ENCODE measurements around the gene ZBTB37.
A peak's percentile ranks its signal among the peaks of the same experiment; 100 is the strongest.
"Not testable (repeated sequence)": the region's sequence is repeated elsewhere in the genome, so short reads cannot be mapped to it uniquely, and the experiment has no call there.

The ZBTB37 gene

DNA sequence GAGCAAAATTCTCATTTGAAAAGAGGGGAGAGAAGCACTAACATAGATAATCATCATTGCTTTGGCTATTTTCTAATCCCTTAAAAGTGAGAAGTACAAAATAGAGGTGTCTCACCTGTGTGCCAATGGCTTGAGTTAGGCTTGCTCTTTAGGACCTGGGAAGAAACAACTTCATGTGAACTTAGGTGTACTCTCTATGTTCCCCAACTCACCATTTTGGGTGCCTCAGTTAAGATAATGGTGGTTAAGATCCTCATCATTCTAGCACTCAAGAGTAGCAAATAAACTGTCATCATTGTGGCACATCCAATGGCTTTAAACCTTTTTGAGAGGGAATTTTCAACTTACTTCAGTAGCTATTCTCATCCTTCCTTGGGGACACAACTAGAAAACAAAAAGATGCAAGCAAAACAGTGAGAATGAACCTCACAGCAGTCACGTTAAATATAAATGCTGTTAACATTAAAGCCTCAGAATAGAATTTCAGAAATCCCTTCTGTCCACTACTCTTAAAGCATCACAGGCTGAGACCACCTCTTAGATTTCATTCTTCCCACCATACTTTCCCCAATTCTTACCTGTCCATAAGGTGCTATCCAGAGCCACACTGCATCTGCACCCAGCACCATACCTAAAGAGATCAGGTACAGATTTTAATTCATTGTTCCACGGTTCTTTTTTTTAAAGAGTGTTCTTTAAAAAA is 1.6 kb upstream of the ZBTB37 start:
- DNase-seq = no peak

DNA sequence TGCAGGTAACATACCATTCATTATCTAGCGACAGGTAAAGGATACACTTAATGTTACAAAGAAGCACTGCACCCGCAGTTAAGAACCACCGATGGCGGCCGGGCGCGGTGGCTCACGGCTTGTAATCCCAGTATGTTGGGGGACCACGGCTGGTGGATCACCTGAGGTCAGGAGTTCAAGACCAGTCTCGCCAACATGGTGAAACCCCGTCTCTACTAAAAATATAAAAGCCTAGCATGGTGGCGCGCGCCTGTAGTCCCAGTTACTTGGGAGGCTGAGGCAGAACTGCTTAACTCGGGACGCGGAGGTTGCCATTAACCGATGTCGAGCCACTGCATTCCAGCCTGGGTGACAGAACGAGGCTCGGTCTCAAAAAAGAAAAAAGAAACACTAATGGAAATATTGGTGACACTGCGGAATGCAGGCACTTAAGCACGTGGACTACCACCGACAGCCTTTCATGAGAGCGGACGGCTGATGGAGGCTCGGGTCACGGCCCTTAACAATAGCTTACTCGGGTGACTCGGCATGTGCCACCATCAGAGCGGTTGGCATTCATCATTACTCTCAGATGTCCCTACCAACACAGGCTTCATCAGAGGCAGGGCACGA is 933 bp upstream of the ZBTB37 start:
- DNase-seq = no peak

DNA sequence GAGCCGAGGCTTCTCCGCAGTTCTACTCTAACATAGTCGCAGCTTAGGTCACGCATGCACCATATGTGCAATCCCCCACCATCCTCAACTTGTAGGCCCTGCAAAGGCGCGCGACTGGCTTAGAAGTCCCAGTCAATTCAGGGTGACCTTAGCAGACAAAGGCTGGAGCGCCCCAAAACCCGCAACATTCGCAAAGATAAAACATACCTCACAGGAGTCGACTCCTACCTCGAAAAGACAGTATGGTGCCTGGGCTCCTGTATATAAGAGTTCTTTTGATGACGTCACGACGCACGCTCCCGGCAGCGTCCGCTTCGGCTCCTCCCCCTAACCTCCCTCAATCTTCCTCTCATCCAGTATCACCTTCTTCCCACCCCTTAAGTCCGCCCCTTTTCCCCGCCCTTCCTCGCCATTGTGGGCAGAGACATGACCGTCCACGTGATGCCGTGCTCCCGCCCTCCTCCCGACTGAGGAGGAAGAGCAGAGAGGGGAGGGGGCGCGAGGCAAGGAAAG is 371 bp upstream of the ZBTB37 start, which contains the start of gene GAS5:
GAS5 (minus strand) TSS at position 237 of the 513 bp plus-strand sequence.
- peak; percentile 100 for DNase-seq

DNA sequence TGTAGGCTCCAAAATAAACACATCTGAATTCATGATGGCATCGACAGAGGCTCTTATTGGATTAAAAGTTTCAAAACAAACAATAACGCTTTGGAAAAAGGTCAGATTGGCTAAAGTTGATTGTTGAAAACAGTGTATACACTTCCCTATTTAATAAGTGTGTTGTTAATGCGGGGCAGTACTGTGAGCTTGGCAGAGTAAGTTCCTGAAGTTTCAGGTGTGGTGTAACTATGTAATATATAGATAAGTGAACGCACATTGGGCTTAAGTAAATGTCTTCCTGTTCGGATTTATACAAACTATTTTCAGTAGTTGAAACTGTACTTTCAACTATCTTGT is 810 bp downstream of the ZBTB37 start:
- DNase-seq = no peak

DNA sequence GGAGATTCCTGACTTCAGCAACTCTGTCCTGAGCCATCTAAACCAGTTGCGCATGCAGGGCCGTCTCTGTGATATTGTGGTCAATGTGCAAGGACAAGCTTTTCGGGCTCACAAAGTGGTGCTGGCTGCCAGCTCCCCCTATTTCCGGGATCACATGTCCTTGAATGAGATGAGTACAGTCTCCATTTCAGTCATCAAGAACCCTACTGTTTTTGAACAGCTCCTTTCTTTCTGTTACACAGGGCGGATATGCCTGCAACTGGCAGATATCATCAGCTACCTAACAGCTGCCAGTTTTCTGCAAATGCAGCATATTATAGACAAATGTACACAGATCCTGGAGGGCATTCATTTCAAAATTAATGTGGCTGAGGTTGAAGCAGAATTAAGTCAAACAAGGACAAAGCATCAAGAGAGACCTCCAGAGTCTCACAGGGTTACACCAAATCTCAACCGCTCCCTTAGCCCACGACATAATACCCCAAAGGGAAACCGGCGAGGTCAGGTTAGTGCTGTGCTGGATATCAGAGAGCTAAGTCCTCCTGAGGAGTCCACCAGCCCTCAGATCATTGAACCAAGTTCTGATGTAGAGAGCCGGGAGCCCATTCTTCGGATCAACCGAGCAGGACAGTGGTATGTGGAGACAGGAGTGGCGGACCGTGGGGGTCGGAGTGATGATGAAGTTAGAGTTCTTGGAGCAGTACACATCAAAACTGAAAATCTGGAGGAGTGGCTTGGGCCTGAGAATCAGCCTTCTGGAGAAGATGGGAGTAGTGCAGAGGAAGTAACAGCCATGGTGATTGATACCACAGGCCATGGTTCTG is 2.3 kb downstream of the ZBTB37 start:
- no peak for DNase-seq

DNA sequence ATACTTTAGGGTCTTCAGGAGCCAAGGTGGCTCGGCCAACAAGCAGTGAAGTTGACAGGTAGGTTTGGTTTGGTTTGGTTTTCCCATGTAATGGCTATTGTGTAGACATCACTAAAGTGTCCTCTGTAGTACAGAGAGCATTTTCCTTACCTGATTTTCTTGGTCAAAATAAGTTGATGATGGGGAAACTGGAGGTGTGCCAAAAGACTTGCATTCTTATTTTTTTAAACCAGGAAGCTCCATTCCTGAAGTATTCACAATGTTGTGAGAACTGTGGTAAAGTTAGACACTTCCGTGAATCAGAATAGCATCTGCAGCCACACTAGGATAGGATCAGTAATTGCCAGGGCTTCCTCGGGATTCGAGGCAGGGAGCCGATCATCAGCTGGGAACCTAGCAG is 2.9 kb downstream of the ZBTB37 start:
- no peak for DNase-seq

DNA sequence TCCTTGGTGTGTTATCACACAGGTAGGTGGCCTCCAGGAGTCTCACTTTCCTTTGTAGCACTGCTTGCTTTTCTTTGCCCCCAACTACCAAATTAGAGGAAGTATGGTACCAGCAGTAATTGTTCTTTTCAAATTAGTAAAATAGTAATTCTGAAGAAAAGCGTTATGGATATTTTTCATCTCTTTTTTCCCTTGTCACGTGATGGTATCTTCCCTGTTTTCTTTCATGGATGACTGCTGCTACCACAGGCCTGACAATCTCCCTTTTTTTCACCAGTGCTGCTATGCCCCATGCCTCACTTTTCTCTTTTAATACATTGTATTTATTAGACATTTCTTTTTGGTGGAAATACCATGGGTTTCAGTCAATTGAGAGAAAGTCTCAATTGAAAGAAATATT is 3.3 kb downstream of the ZBTB37 start:
- no peak for DNase-seq

DNA sequence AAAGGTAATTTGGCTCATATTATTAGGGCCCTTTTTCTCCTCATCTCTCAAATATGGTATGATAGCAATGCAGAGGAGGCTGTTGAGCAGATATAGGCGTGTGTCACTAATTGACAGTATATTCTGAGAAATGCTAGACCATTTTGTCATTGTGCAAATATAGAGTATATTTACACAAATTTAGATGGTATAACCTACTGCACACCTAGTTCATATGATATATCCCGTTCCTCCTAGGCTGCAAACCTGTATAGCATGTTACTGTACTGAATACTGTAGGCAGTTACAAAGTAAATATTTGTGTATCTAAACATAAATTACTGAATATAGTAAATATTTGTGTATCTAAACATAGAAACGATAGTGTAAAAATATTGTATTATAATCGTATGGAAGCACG is 8.6 kb downstream of the ZBTB37 start:
- DNase-seq = no peak

DNA sequence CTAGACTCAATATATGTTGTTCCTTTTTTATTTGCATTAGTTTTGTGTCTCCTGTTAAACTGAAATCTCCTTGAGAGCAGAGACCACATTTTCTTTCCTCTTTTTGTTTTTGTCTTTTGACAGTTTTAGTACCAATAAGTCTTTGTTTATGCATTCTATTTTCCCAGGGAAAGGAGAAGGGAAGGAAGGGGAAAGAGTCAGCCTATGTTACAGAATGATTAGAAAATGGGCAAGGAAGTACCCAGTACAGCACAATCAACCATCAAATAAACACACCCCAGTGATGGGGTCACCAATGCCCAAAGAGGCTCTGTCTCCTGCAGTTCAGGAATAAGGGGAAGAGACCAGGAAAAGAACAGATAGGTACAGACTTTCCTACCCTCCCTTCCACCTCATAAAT is 10.1 kb downstream of the ZBTB37 start:
- DNase-seq = no peak

DNA sequence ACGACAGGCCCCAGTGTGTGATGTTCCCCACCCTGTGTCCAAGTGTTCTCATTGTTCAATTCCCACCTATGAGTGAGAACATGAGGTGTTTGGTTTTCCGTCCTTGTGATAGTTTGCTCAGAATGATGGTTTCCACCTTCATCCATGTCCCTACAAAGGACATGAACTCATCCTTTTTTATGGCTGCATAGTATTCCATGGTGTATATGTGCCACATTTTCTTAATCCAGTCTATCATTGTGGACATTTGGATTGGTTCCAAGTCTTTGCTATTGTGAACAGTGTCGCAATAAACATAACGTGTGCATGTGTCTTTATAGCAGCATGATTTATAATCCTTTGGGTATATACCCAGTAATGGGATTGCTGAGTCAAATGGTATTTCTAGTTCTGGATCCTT is 12.9 kb downstream of the ZBTB37 start:
- not testable (repeated sequence) for DNase-seq

DNA sequence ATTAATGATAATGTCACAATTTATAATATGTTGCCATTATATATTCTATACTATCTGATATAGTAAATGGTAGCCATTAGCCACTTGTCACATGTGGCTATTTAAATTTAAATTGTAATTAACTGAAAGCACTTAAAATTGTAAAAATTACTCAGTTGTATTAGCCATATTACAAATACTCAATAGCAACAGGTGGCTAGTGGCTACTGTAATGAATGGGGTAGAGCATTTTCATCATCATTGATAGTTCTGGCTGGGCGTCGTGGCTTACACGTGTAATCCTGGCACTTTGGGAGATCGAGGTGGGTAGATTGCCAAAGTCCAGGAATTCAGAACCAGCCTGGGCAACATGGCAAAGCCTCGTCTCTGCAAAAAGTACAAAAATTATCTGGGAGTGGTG is 16.5 kb downstream of the ZBTB37 start:
- no peak for DNase-seq

DNA sequence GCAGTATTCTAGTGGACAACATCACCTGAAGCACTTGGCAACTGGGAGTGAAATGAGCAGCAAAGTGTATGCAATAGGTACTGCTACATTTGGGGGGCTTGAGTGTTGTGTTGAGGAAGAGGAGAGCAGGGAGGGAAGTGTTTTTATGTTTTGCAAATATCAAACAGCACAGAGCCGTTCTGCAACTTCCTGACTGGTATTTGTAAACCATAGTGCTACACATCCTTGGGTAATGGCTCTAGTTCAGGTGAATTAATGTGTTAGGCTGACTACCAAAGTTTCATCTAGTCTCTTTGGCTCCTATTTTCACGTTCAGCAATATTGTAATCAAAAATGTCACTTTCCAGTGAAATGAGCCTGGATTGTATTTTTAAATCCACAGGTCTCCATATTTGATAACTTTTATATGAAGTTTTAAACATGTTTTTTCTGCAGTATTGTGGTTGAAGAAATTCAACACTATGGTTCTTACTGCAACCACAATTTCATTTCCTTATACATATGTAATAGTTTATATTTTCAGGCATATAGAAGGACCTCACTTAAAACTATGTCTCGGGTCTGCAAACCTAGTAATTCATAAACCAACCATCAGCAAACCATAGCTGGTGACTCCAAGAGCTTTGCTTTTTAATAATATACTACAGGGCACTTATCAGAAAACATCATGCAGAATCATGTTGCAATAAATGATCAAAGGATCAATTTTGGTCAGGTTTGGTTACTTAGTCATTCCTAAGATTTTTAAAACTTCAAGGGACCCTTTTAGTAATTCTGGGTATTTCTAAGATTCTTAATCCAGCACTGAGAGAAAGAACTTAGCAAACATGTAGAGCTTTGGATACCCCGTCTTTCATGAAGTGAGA is 18.8 kb downstream of the ZBTB37 start:
- no peak for DNase-seq

DNA sequence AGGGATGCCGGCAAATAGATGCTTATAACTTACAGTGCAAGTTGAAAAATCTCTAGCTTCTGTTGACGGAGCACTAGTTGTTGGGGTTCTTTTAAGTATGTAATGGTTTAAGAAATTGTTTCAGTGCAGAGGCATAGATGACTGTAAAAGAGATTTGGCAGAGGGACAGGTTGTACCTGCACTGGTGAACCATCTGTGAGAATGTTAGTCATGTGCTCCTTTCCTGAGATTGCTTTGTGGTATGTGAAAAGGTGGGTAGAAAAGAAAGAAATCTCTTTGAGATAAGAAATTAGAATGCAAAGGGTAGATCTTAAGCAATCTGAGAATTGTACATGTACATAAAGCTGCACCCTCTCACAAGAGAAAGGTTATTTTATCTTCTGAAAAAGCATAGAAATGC is 19.4 kb downstream of the ZBTB37 start:
- DNase-seq = no peak

DNA sequence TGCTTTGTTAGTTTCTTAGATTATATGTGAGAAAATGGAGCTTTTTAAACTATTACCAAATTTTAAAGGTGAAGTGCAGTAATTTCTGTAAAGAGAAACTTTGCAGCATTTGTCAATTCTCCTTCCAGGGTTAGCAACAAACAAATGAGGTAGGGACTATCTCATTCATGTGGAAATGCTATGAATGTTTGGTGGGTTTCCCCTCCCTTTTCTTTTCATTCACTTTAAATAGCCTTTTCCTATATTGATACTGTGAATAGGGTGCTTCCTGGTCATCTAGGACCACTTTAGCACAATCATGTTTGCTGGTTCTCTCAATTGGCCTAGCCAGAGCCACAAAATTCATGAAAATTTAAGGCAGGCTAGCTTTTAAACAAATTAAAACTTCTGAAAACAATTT is 20.6 kb downstream of the ZBTB37 start:
- no peak for DNase-seq

DNA sequence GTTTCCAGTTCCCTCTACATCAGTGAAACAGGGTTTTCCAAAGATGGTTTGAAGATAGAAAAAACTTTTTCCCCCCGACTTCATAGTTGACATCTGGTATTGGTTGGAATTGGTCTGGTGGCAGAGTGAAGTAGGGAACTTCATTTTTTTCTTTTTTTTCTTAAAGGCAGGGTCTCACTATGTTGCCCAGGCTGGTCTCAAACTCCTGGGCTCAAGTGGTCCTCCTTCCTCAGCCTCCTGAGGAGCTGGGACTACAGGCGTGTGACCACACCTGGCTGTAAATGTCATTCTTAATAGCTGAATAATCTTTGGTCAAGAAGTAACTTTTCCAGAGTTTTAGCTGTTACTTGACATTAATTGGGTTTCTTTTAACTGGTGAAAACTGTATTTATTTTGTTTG is 21.7 kb downstream of the ZBTB37 start:
- no peak for DNase-seq

DNA sequence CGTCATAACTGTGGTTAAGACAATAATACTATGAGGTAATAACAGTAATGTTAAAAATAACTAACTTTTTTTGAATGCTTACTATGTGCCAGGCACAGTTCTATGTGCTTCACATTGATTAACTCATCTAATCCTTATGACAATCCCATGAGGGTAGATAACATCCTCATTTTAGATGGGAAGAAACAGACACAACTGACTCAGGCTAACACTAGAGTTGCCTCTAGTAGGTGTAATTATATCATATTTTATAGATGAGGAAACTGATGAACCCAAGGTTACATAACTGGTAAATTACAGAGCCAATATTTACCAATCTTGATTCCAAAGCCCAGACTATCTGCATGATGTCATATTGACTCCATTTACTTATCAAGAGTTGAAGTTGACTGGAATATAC is 25.4 kb downstream of the ZBTB37 start:
- DNase-seq = no peak

DNA sequence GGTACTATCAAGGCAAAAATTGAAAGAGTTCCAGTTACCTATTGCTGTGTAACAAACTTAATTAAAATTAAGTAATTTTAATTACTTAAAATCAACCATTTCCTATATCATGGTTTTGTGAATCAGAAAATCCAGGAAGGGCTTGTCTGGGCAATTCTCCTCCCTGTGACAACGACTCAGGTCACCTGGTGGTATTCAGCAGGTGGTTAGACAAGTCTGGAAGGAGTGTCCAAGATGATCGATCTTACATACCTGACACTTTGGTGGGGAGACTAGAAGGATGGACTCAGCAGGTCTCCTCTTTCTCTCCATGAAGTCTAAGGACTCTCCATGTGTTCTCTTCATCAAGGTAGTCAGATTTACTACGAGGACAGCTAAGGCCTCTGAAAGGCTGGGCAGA is 26.0 kb downstream of the ZBTB37 start:
- DNase-seq = no peak

DNA sequence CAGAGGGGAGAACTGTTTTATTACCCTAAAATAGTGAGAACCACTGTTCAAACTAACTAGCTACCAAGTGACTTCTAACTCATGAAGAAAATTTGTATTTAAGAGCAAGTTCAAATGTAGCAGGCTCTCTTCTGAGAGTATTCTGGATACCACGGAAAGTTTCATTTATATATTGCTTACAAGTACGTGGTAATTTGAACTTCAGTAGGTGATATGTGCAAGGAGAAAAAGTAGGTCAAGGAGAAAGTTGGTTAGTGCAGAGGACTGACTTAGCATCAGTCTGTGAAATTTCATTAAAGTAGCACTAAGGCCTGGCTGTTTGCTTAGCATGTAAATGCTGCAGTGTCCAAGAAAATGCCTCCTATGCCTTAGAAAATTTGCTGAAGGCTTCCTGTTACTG is 32.2 kb downstream of the ZBTB37 start:
- DNase-seq = no peak

DNA sequence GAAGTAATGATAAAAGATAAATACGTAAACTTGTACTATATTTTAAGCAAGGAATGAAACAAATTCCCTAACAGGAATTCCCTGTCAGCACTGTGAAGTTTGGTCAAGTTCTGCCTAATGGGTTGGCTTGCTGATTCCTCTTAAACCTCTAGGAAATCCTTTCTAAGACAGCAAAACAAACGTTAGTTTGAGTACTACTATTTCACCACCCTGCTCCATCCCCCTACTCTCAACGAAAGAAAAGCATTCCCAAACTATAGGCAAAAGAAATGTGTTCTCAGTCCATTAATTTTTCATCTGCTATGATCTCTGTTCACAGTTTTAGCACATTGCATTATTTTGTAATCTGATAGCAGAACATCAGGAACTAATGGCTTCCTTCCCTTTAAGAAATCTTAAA is 32.8 kb downstream of the ZBTB37 start:
- DNase-seq = no peak

DNA sequence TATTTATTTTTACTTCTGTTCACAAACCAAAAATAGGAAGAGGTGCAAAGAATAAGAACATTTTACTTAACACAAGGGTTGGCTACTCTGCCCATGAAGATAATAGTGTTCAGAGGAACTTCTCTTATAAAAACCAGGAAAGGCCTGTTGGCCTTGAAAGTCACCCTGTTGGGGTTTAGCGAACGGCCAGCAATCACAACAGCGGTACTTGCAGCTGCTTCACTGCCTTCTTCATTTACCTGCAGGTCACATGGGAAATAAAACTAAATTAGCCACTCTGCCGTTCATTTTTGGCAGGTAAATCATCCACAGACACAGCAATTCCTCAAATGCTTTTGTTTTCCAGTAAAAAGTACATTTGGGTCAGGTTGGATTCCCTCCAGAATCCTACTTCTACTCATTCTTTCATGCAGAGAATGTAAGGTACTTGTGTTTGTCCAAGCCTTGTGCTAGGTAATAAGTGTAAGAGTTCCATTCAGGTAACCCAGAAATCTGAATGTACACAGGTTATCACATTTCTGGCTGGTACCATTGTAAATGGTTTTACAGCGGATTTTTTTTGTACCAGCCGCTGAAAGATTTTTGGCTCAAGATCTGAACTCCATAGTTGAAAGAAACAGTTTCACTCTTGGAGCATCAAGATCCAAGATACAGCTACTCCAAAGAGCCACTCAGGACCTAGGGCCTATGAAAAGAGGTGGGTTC is 35.8 kb downstream of the ZBTB37 start:
- no peak for DNase-seq

DNA sequence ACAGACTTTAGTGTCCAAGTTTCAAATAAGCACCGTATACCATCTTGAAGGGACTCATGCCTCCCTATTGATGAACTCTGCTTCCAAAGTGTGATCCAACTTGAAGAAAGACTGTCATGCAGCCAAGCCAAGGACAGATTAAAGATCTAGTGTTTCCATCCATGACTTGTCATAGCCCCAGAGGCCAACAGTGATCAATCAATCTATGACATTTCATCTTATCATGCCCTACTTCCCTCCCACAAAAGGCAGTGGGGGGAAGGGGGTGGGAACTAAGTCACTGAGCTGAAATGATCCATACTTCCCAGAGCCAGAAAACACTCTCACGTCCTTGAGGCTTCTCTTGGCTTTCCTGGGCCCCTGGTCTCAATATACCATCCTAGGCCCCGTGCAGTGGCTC is 44.9 kb downstream of the ZBTB37 start:
- DNase-seq = no peak

DNA sequence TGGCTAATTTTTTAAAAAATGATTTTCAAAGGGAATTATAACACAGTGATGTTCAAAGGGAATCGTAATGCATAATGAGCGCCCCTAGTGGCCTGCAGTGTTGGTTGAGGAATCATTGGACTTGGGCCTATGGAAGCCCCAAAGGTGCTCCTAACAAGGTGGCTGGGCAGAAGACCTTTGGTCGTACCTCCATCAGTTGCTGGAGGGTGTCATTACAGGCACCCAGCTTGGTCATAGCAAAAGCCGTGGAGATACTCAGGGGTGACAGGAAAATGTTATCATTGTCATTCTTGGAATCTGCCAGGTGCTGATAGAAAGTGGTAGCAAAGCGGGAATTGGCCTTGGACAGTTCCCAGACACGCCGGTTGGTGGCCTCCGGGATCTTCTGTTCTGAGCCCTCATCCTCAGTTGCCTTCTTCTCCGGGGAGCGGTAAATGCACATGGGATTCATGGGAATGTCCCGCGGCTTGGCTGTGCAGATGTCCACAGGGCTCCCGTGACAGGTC is 46.2 kb downstream of the ZBTB37 start:
- DNase-seq = no peak

Data from NCI-H1092 (cell line).